ENCODE data around the gene ST6GAL1. TPM values are rescaled to one million over a fixed set of nuclear protein-coding genes. Genes with fewer than 3 reads are reported as not detected.

ST6GAL1 gene
- total RNA-seq, 1 experiment from 2014 or later = 15.6 TPM

DNA sequence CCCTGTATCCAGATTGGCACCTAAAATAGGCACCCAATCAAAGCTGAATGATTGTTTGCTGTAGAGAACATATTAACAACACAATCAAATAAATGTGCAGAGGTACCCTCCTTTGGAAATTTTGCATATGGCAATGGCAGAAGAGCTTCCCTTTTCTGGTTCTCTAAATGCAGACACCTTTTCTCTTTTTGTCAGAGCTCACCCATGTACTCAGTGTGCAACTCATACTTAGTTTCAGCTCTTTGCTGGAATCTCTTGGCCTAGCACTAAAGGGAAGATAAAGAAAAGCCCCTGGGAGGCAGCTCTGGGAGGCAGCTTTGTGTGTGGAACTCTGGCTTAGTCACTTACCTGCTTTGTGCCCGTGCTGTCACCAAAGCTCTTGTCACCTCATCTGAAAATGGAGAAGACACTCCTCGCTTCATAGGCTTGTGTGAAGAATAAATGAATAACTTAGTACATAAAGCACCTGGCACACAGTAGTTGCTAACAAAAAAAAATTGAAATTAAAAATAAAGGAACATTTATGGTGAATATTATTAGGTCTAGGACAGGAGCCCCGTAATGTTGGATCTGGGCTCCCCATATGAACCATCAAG lies 28.8 kb downstream of the ST6GAL1 start:
- Histone ChIP-seq H4K20me1 (ENCODE audit: insufficient read depth) (no peaks in the 10 kb centered on the region), H3K4me3 (replicated peaks in 1 of 2; ENCODE audit: low read depth in 1 of 2, low read length in 2 of 2) (no peak overlapping the region), H3K9ac (ENCODE audit: low read length) (no peak overlapping the region), H3K4me1 (ENCODE audit: control insufficient read depth in 1 of 2, insufficient read depth in 2 of 2, low read length in 2 of 2) (no peaks in the 10 kb centered on the region), H3K27ac (ENCODE audit: low read depth, low read length) (no peak overlapping the region), H3K9me2 (ENCODE audit: insufficient read depth) (no peaks in the 10 kb centered on the region), H3K79me2 (ENCODE audit: insufficient read depth, low read length) (no peaks in the 10 kb centered on the region), H3K9me3 (ENCODE audit: control insufficient read depth in 1 of 2, insufficient read depth in 1 of 2, low read depth in 1 of 2, low read length in 2 of 2) (no peaks in the 10 kb centered on the region), H3K36me3 (ENCODE audit: control insufficient read depth in 1 of 2, insufficient read depth in 2 of 2, low read length in 2 of 2) (no peaks in the 10 kb centered on the region), H3K4me2 (ENCODE audit: low read length) (no peak overlapping the region), H3K27me3 (ENCODE audit: insufficient read depth, low read length) (no peaks in the 10 kb centered on the region), H2AFZ (ENCODE audit: low read depth, low read length, poor library complexity, severe bottlenecking) (no peak overlapping the region)
- no TSS peak for BruUV-seq (replicated peaks)
- DNase-seq (ENCODE audit: low read depth, low spot score) (no peak), ATAC-seq (no peak)
- intact Hi-C loops (cut with micrococcal nuclease) = no loop called here
- POLR2A ChIA-PET = no interaction called here
- RAD21 ChIA-PET (ENCODE audit: low non-redundant PET in 1 of 2, low total read pairs in 2 of 2, uncharacterized antibody in 2 of 2, unreplicated experiment in 2 of 2) = no interaction called here
- CTCF ChIA-PET = interaction anchor here (0.6 kb wide), 1 partner anchor 21 kb away, joined by 4 read pairs; no protein-coding TSS in a partner anchor
- TF ChIP-seq SP1 (IDR thresholded peaks at IDR 0.05; ENCODE audit: low read depth) (no peak), POLR2A (IDR thresholded peaks at IDR 0.05; ENCODE audit: borderline replicate concordance, extremely low read depth, insufficient read depth, insufficient read length) (no peak)
- TF ChIP-seq, protein P1, sequence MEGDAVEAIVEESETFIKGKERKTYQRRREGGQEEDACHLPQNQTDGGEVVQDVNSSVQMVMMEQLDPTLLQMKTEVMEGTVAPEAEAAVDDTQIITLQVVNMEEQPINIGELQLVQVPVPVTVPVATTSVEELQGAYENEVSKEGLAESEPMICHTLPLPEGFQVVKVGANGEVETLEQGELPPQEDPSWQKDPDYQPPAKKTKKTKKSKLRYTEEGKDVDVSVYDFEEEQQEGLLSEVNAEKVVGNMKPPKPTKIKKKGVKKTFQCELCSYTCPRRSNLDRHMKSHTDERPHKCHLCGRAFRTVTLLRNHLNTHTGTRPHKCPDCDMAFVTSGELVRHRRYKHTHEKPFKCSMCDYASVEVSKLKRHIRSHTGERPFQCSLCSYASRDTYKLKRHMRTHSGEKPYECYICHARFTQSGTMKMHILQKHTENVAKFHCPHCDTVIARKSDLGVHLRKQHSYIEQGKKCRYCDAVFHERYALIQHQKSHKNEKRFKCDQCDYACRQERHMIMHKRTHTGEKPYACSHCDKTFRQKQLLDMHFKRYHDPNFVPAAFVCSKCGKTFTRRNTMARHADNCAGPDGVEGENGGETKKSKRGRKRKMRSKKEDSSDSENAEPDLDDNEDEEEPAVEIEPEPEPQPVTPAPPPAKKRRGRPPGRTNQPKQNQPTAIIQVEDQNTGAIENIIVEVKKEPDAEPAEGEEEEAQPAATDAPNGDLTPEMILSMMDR (IDR thresholded peaks at IDR 0.05 in 2 of 3, conservative IDR thresholded peaks at IDR 0.05 in 1 of 3; ENCODE audit: borderline replicate concordance in 1 of 3, insufficient read depth in 1 of 3, low read depth in 2 of 3, low read length in 2 of 3) = 0 out of 6 replicates have a peak, but pooled peaks of 1 of the 3 experiments have one; percentile 7

DNA sequence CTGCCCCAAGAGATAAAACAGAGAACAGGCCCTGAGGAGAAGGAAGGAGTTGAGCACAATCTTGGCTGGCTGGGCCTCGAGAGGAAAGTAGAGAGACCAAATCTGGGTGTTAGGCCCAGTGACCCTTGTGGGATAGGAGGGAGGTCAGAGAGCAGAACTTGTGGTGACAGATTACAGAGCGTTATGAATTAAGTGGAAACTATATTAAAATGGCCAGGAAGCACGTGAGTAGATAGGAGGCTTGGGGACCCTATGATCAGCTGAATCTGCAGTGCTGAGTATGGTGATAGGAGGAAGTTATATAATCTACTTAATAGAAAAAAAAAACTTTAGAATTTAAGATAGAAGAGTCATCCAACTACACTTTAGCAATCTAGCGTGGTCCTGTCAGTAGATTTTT lies 30.0 kb downstream of the ST6GAL1 start:
- ChIA-PET RAD21 (ENCODE audit: low non-redundant PET in 1 of 2, low total read pairs in 2 of 2, uncharacterized antibody in 2 of 2, unreplicated experiment in 2 of 2) (no interaction called here), CTCF (no interaction called here), POLR2A (no interaction called here)
- Histone ChIP-seq H3K4me2 (ENCODE audit: low read length) (no peak overlapping the region), H3K27me3 (ENCODE audit: insufficient read depth, low read length) (no peaks in the 10 kb centered on the region), H3K36me3 (ENCODE audit: control insufficient read depth in 1 of 2, insufficient read depth in 2 of 2, low read length in 2 of 2) (no peaks in the 10 kb centered on the region), H2AFZ (ENCODE audit: low read depth, low read length, poor library complexity, severe bottlenecking) (no peak overlapping the region), H3K4me3 (replicated peaks in 1 of 2; ENCODE audit: low read depth in 1 of 2, low read length in 2 of 2) (no peak overlapping the region), H3K9me2 (ENCODE audit: insufficient read depth) (no peaks in the 10 kb centered on the region), H3K4me1 (ENCODE audit: control insufficient read depth in 1 of 2, insufficient read depth in 2 of 2, low read length in 2 of 2) (no peaks in the 10 kb centered on the region), H3K9ac (ENCODE audit: low read length) (no peak overlapping the region), H4K20me1 (ENCODE audit: insufficient read depth) (no peaks in the 10 kb centered on the region), H3K9me3 (ENCODE audit: control insufficient read depth in 1 of 2, insufficient read depth in 1 of 2, low read depth in 1 of 2, low read length in 2 of 2) (no peaks in the 10 kb centered on the region), H3K79me2 (ENCODE audit: insufficient read depth, low read length) (no peaks in the 10 kb centered on the region), H3K27ac (ENCODE audit: low read depth, low read length) (no peak overlapping the region)
- ATAC-seq (no peak), DNase-seq (ENCODE audit: low read depth, low spot score) (no peak)
- BruUV-seq (replicated peaks) = no TSS peak
- intact Hi-C loops (cut with micrococcal nuclease) = no loop called here
- TF ChIP-seq, protein P1 (IDR thresholded peaks at IDR 0.05 in 2 of 3, conservative IDR thresholded peaks at IDR 0.05 in 1 of 3; ENCODE audit: borderline replicate concordance in 1 of 3, insufficient read depth in 1 of 3, low read depth in 2 of 3, low read length in 2 of 3) = no peak
- TF ChIP-seq ELF1 (IDR thresholded peaks at IDR 0.05; ENCODE audit: borderline replicate concordance, low read depth) (no peak), CEBPB (IDR thresholded peaks at IDR 0.05; ENCODE audit: low read depth) (no peak), SRF (IDR thresholded peaks at IDR 0.05; ENCODE audit: low read depth) (no peak), JUND (IDR thresholded peaks at IDR 0.05) (no peak), TCF7L2 (IDR thresholded peaks at IDR 0.05; ENCODE audit: borderline replicate concordance, extremely low read depth, insufficient read depth, insufficient read length) (no peak), MAX (IDR thresholded peaks at IDR 0.05) (no peak), FOSL1 (IDR thresholded peaks at IDR 0.05; ENCODE audit: low read depth) (no peak), EZH2 (IDR thresholded peaks at IDR 0.05) (no peak), POLR2AphosphoS5 (IDR thresholded peaks at IDR 0.05; ENCODE audit: low read depth, low read length) (no peak), ZNF274 (IDR thresholded peaks at IDR 0.05; ENCODE audit: low read depth, low read length) (no peak)
- TF ChIP-seq, protein P2, sequence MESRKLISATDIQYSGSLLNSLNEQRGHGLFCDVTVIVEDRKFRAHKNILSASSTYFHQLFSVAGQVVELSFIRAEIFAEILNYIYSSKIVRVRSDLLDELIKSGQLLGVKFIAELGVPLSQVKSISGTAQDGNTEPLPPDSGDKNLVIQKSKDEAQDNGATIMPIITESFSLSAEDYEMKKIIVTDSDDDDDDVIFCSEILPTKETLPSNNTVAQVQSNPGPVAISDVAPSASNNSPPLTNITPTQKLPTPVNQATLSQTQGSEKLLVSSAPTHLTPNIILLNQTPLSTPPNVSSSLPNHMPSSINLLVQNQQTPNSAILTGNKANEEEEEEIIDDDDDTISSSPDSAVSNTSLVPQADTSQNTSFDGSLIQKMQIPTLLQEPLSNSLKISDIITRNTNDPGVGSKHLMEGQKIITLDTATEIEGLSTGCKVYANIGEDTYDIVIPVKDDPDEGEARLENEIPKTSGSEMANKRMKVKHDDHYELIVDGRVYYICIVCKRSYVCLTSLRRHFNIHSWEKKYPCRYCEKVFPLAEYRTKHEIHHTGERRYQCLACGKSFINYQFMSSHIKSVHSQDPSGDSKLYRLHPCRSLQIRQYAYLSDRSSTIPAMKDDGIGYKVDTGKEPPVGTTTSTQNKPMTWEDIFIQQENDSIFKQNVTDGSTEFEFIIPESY (IDR thresholded peaks at IDR 0.05; ENCODE audit: extremely low read depth, insufficient replicate concordance, low read length) = no peak

Measured in HCT116 (cell line).